Inflammatory macrophage (primary cell): Measurements from ENCODE around the gene ZNF277.

Source experiments
- DNase-seq, 2 donors: peaks; one replicate each; pipeline ENCODE4 v3.0.0-alpha.2; 2020 to 2022

ZNF277 gene

GRCh38 chr7:112185005-112185834 is 21.3 kb upstream of the ZNF277 start:
- DNase-seq: no peak

- DNase-seq: no peak
Observed at GRCh38 chr7:112186300-112186699, 20.2 kb upstream of the ZNF277 start.

- no peak for DNase-seq
Observed at GRCh38 chr7:112188257-112188656, 18.2 kb upstream of the ZNF277 start.

- DNase-seq: no peak
Observed at GRCh38 chr7:112189691-112190090, 16.8 kb upstream of the ZNF277 start.

DNA sequence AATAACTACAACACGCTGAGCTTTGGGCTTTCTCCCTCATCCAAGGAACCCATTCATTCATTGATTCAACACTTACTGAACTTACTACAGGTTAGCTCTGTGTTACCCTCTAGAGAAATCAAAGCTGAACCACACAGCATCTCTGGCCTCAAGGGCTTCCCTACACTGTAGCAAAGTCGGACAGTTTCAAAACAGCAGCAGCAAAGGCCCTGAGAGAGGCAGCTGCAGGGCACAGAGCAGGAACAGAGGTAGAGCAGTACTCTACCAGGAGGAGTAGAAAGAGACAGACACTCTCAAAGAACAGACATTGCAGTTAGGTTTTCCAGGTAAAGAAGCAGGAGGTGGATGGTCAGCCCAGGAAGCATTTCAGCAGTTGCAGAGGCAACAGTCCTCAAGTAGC is 16.4 kb upstream of the ZNF277 start:
- DNase-seq: no peak

DNA sequence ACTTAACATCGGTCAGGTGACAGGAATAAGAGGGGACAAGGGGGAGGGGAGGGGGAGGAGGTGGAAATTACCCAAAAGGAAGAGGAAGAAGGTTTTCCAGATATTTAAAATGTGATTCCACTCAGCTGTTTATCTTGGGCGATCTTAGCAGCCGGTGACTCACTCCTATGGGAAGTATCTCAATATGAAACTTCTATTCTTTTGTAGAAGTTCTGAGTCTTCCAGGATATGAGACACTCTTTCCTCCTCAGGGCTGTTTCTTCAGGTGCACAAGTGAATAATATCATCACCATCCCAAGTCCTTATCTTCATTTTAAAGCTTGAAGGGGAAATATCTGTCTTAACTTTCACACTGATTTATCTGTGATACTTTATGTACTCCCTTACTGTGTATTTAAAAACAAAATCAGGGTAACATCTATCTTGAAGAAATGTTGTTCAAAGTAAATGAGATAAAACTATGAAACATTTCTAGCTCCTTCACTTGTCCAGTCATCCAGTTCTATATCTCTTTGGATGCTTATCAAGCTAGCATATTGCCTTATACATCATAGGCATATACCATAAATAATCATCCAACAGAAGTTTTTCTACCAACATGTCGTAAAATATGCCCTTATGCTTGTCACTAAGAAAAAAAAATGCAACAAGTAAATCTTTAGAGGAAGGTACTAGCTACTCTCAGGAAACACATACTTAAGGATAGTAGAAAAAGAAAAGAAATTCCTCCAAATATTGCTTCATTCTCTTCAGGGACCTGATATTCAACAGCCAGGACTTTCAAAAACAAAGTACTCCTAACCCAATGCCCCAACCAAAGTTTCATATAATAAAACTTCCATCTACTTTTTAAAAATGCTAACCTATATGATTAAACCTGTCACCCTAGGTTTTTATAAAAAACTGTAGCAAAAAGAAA is 14.0 kb upstream of the ZNF277 start:
- DNase-seq: peak in 1 of 2 donors; percentile 16

- DNase-seq: no peak
Observed at GRCh38 chr7:112193915-112194502, 12.5 kb upstream of the ZNF277 start.

- no peak for DNase-seq
Observed at GRCh38 chr7:112195717-112196116, 10.8 kb upstream of the ZNF277 start.

GRCh38 chr7:112197322-112197721 is 9.2 kb upstream of the ZNF277 start:
- DNase-seq: no peak

DNA sequence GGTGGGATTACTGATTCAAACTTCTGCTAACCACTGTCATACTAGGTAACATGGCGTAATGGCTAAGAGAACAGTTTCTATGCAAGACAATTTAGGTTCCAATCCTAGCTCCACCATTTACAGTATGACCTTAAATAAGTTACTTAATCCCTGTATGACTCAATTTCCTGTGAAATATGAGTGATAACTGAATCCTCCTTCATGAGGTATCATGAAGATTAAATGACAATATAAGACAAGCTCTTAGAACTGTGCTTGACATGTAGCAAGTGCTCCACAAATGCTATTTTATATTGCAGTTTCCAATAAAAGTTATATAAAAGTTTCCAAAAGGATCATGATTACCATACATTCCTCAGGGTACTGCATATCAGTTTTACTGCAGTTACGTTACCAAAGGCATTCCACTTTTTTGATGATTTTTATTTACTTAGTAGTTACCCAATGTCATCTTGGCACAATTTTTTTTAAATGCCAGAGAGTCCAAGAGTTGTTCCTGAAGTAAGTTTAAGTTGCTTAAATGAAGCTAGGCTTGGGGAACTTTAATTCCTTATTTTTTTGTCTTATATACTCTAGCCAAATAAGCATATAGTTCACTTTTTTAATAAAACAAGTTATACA is 7.3 kb upstream of the ZNF277 start:
- peak in 1 of 2 donors; percentile 33 for DNase-seq

- DNase-seq: no peak
Observed at GRCh38 chr7:112199672-112200071, 6.8 kb upstream of the ZNF277 start.

DNA sequence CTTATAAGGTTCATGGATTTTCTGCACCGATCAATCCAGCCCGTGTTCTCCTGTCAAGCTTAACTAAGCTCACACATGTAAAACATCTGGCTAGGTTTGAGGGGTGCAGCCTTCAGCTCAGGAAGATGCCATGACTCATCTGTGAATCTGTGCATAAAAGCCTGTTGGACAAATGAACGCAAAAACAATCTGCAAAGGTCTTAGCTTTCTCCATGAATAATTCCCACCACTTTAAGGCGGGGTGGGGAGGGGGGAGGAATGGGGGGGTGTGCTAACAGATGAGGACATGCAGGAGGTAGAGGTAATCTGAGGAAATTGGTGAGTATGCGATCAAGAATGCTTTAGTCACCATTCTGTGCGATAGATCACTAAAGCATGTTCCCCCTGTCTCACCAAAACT is 5.1 kb upstream of the ZNF277 start:
- DNase-seq: no peak

- DNase-seq: no peak
Observed at GRCh38 chr7:112201839-112202238, 4.7 kb upstream of the ZNF277 start.

- peak; percentile 24 to 40 for DNase-seq
Observed at GRCh38 chr7:112202816-112203215, 3.7 kb upstream of the ZNF277 start.

- DNase-seq: no peak
Observed at GRCh38 chr7:112203365-112203739, 3.1 kb upstream of the ZNF277 start.

GRCh38 chr7:112204499-112205342 is 1.8 kb upstream of the ZNF277 start:
- peak; percentile 34 to 48 for DNase-seq

DNA sequence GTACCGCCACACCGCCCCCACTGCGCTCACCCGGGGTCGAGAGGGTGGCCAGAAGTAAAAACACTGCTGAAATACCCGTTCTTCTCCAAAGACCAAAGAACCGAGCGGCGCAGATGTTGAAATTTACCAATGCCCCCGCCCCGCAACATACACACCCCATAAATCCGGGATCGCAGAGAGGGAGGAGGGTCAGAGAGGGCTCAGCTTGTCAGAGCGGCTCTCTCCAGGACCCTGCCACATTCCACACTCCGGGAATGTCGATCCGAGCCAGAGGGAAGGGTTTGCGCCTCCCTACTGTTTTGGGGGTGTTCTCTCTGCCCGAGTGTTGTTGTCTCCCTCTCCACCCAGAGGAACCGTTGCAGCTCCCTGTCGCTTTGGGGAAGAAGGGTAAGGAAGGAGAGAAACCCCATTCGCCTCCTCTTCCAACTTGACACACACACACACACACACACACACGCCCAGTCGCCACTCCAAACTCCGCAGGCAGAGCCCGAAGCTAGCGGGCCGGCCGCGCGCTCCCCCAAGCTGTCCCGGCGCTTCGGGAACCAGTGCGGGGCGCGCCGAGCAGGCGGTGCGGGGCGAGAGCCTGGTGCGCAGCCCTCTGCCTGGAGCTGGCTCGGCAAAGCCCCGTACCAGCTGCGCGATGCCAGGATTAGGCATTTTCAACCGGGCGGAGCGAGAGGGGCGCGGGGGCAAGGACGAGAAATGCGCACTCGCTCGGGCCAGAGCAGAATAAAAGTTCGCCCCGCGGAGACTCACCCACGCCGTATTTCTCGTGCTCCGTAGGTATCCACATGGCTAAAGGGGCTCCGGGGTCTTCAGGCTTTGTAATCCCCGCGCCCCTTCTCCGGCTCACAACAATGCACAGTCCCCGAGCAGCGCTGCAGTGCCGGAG is 905 bp upstream of the ZNF277 start:
- DNase-seq: peak; percentile 57 to 72

DNA sequence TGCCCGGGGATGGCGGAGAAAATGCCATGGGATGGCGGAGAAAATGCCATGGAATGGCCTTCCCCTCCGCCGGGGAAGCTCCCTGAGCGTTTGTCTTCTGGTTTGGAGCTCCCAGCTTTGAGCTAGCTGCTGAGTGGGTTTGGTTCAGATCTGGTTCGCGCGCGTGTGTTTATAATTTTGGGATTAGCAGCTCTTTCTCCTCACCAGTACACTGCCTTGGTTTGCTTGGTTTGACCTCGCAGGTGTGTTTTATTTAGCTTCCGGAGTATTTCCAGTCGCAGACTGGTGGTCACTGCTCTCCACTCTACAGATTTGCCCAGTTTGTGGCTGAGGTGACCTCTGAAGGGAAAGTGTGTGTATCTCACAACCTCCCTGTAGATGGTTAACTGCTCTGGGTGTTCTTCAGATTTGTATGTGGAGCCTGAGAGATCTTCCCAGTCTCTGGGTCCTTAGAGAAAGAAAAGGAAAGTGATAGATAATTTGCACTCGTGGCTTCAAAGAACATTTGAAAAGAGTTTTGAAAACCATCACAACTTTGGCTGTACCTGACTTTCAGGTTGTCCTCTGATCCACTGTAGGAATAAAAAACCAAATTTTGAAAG is 597 bp downstream of the ZNF277 start:
- no peak for DNase-seq

DNA sequence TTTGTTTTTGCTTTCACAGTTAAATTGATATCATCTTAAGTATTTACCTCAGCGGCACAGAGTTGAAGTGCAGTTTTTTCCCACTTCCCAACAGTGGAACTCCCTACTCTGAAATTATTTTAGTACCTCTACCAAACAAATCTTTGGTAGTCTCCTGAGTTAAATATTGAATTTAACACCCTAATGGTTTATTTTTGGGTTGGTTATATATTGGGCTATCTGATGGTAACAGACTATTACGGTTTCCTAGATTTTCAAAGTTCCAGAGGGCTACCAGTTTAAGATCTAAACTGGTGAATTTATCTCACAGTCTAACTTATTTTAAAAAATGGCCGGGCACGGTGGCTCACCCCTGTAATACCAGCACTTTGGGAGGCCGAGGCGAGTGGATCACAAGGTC is 1.3 kb downstream of the ZNF277 start:
- no peak for DNase-seq

- DNase-seq: no peak
Observed at GRCh38 chr7:112211348-112211907, 4.9 kb downstream of the ZNF277 start.
